Duodenal mucosa (tissue), 2 donors: ENCODE measurements around the gene TMEM161B.
"Not testable (repeated sequence)": the region's sequence is repeated elsewhere in the genome, so short reads cannot be mapped to it uniquely, and the experiment has no call there.

Experiments
- H3K27ac ChIP-seq: one replicate; pipeline ENCODE4 v1.7.0; 2013; ENCODE audit warnings: low read depth, low read length
- H3K27me3 ChIP-seq, 2 donors: one replicate each; pipeline ENCODE4 v1.7.0; 2013; ENCODE audit warnings: low read length in 2 of 2, control low read depth in 1 of 2; ENCODE audit not compliant: insufficient read depth in 2 of 2, control insufficient read depth in 1 of 2
- H3K36me3 ChIP-seq, 2 donors: one replicate each; pipeline ENCODE4 v1.7.0; 2013; ENCODE audit warnings: low read length in 2 of 2, control low read depth in 1 of 2; ENCODE audit not compliant: insufficient read depth in 2 of 2, control insufficient read depth in 1 of 2
- H3K4me1 ChIP-seq, 2 donors: one replicate each; pipeline ENCODE4 v1.7.0; 2013; ENCODE audit warnings: low read length in 2 of 2, control low read depth in 1 of 2; ENCODE audit not compliant: insufficient read depth in 2 of 2, control insufficient read depth in 1 of 2
- H3K4me3 ChIP-seq, 2 donors: one replicate each; pipeline ENCODE4 v1.7.0; 2013; ENCODE audit warnings: low read length in 2 of 2, low read depth in 1 of 2
- H3K9ac ChIP-seq, 2 donors: one replicate each; pipeline ENCODE4 v1.7.0; 2013; ENCODE audit warnings: low read length in 2 of 2, low read depth in 1 of 2
- H3K9me3 ChIP-seq, 2 donors: one replicate each; pipeline ENCODE4 v1.7.0; 2013; ENCODE audit warnings: low read length in 2 of 2, control low read depth in 1 of 2; ENCODE audit not compliant: control insufficient read depth in 1 of 2

TMEM161B gene

DNA sequence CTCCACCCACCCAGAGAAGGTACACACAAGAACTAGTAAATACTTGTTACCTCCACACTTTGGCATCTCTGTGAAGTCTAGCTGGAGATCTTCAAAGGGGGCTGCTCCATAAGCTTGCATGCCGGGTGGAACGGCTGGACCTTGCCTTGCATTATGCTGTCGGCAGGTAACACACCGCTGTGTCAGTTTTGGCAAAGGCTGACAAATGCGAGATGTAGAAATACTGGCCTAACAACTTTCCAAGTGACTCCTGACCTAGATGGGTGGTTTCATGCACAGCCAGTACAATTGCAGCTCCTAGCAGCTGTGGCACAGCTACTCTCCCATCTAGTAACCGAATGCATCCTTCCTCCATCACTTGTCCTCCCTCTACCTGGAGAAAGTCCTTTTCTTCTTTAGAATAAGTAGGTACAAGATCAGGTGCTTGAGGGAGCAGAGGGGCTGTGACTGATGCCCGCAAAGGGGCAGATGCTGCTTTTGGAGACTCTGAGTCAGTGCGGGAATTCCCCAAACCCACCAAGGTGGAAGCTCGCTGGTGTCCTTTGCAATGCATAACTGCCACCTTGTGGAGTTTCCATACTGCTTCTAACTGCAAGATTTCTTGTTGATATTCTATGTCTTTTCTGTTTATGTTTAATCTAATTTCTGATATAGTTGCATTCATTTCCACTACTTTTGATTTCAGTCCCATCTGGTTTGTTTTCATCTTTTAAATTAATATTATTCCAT lies 78.4 kb downstream of the TMEM161B start:
- H3K4me3 ChIP-seq, result no peak overlapping the region
- H3K27me3 ChIP-seq, result no peaks in the 10 kb centered on the region
- H3K9me3 ChIP-seq, result peaks cover 19 to 28% of the 10 kb centered on the region in 2 donors
- peaks cover 15 to 16% of the 10 kb centered on the region in 2 donors for H3K36me3 ChIP-seq
- no peak overlapping the region for H3K27ac ChIP-seq
- H3K4me1 ChIP-seq, result peaks cover 0 to 4% of the 10 kb centered on the region in 2 donors
- no peak overlapping the region for H3K9ac ChIP-seq

GRCh38 chr5:88189484-88189883 lies 79.2 kb downstream of the TMEM161B start:
- H3K4me3 ChIP-seq, H3K27me3 ChIP-seq, H3K9ac ChIP-seq, H3K27ac ChIP-seq, H3K4me1 ChIP-seq: not testable (repeated sequence)
- H3K36me3 ChIP-seq, result peaks cover 15 to 16% of the 10 kb centered on the region in 2 donors
- peaks cover 19 to 28% of the 10 kb centered on the region in 2 donors for H3K9me3 ChIP-seq

- Histone ChIP-seq H3K27me3 (no peaks in the 10 kb centered on the region), H3K4me1 (no peaks in the 10 kb centered on the region), H3K27ac (no peak overlapping the region), H3K36me3 (peaks cover 7 to 8% of the 10 kb centered on the region in 2 donors), H3K4me3 (peak overlapping the region in 1 of 2 donors; percentile 45), H3K9ac (no peak overlapping the region), H3K9me3 (peaks cover 19 to 28% of the 10 kb centered on the region in 2 donors)
Observed at GRCh38 chr5:88188458-88189132, 80.0 kb downstream of the TMEM161B start.

DNA sequence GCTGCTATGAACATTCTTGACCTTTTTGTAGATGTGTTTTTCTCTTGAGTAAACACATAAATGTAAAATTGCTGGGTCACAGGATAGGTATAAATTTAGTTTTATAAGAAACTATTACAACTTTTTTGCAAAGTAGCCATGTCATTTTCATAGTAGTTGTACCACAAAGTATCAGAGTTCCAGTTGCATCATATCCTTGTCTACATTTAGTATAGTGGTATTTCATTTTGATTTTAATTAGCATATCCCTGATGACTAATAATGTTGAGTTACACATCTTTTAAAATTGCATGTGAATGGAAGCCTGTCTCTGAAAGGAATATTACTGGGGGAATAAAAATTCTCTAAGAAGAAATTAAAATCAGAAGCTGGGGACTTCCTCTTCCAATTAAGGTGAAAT lies 85.4 kb downstream of the TMEM161B start:
- H3K27me3 ChIP-seq, result no peaks in the 10 kb centered on the region
- no peak overlapping the region for H3K4me3 ChIP-seq
- no peak overlapping the region for H3K9ac ChIP-seq
- H3K9me3 ChIP-seq, result peaks cover 1 to 9% of the 10 kb centered on the region in 2 donors
- no peak overlapping the region for H3K27ac ChIP-seq
- H3K36me3 ChIP-seq, result peaks cover 0 to 2% of the 10 kb centered on the region in 2 donors
- H3K4me1 ChIP-seq, result no peaks in the 10 kb centered on the region

- H3K36me3 ChIP-seq, H3K27ac ChIP-seq, H3K4me1 ChIP-seq, H3K27me3 ChIP-seq, H3K9me3 ChIP-seq, H3K9ac ChIP-seq, H3K4me3 ChIP-seq: not testable (repeated sequence)
Observed at GRCh38 chr5:88177486-88177885, 91.2 kb downstream of the TMEM161B start.

DNA sequence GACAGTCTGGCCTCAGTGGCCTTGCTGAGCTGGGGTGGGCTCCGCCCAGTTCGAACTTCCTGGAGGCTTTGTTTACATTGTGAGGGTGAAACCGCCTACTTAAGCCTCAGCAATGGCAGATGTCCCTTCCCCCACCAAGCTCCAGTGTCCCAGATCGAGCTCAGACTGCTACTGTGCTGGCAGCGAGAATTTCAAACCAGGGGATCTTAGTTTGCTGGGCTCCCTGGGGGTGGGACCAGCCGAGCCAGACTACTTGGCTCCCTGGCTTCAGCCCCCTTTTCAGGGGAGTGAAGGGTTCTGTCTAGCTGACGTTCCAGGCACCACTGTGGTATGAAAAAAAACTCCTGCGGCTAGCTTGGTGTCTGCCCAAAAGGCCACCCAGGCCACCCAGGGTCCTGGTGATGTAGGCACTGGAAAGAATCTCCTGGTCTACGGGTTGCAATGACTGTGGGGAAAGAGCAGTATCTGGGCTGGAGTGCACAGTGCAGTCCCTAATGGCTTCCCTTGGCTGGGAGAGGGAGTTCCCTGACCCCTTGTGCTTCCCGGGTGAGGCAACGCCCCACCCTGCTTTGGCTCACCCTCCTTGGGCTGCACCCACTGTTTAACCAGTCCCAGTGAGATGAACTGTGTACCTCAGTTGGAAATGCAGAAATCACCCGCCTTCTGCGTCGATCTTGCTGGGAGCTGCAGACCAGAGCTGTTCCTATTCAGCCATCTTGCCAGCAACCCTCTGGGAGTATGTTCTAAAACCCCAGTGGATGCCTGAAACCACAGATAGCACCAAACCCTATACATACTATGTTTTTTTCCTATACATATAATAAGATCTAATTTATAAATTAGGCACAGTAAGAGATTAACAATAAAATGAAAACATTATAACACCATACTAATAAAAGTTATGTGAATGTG lies 95.5 kb downstream of the TMEM161B start:
- Histone ChIP-seq H3K27me3 (no peaks in the 10 kb centered on the region), H3K9ac (no peak overlapping the region), H3K36me3 (no peaks in the 10 kb centered on the region), H3K27ac (no peak overlapping the region), H3K4me1 (peaks cover 3 to 6% of the 10 kb centered on the region in 2 donors), H3K4me3 (no peak overlapping the region), H3K9me3 (peaks cover 0 to 13% of the 10 kb centered on the region in 2 donors)

- H3K27ac ChIP-seq, result no peak overlapping the region
- no peaks in the 10 kb centered on the region for H3K4me1 ChIP-seq
- no peak overlapping the region for H3K9ac ChIP-seq
- H3K36me3 ChIP-seq, result no peaks in the 10 kb centered on the region
- no peak overlapping the region for H3K4me3 ChIP-seq
- H3K9me3 ChIP-seq, result no peaks in the 10 kb centered on the region
- H3K27me3 ChIP-seq, result no peaks in the 10 kb centered on the region
Observed at GRCh38 chr5:88159591-88159990, 109.1 kb downstream of the TMEM161B start.

DNA sequence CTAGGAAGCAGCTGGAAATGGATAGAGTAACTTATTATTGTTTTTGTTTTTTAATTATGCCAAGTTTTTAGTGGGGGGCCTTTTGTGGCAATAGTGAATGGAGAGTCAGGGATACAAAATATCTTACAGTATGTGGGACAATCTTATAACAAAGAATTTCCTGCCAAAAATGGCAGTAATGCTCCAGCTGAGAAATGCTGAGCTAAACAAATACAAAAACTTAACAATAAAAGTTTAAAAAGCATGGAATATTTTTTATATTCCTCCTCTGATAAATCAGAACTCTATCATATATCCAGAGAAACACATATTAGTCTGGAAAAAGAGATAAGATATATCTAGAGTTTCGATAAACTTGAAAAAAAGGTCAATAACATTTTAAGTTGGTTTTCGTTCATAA lies 110.6 kb downstream of the TMEM161B start:
- Histone ChIP-seq H3K9me3 (no peaks in the 10 kb centered on the region), H3K36me3 (no peaks in the 10 kb centered on the region), H3K27ac (no peak overlapping the region), H3K4me1 (no peaks in the 10 kb centered on the region), H3K4me3 (no peak overlapping the region), H3K9ac (no peak overlapping the region), H3K27me3 (no peaks in the 10 kb centered on the region)

GRCh38 chr5:88154891-88155290 lies 113.8 kb downstream of the TMEM161B start:
- Histone ChIP-seq H3K4me1 (no peaks in the 10 kb centered on the region), H3K9me3 (no peaks in the 10 kb centered on the region), H3K4me3 (no peak overlapping the region), H3K36me3 (no peaks in the 10 kb centered on the region), H3K9ac (no peak overlapping the region), H3K27me3 (peaks cover 0 to 5% of the 10 kb centered on the region in 2 donors), H3K27ac (no peak overlapping the region)

- Histone ChIP-seq H3K27ac (no peak overlapping the region), H3K4me3 (no peak overlapping the region), H3K4me1 (no peaks in the 10 kb centered on the region), H3K36me3 (no peaks in the 10 kb centered on the region), H3K9me3 (no peaks in the 10 kb centered on the region), H3K9ac (no peak overlapping the region), H3K27me3 (peaks cover 6 to 19% of the 10 kb centered on the region in 2 donors)
Observed at GRCh38 chr5:88150747-88151146, 117.9 kb downstream of the TMEM161B start.
